Measurements from ENCODE around the gene CD46.

- no peak for TF ChIP-seq CTCF (IDR thresholded peaks at IDR 0.05)
- TF ChIP-seq POLR2AphosphoS5 (IDR thresholded peaks at IDR 0.05): no peak
Measured at GRCh38 chr1:207713529-207713928, 38.3 kb upstream of the CD46 start.
